Activated gamma-delta T cell (primary cell): ENCODE measurements around the gene SAP30BP.

Experiments used
- DNase-seq: peaks from one replicate; lab custom pipeline; 2025; lab: John Stamatoyannopoulos, UW

Gene SAP30BP

DNA sequence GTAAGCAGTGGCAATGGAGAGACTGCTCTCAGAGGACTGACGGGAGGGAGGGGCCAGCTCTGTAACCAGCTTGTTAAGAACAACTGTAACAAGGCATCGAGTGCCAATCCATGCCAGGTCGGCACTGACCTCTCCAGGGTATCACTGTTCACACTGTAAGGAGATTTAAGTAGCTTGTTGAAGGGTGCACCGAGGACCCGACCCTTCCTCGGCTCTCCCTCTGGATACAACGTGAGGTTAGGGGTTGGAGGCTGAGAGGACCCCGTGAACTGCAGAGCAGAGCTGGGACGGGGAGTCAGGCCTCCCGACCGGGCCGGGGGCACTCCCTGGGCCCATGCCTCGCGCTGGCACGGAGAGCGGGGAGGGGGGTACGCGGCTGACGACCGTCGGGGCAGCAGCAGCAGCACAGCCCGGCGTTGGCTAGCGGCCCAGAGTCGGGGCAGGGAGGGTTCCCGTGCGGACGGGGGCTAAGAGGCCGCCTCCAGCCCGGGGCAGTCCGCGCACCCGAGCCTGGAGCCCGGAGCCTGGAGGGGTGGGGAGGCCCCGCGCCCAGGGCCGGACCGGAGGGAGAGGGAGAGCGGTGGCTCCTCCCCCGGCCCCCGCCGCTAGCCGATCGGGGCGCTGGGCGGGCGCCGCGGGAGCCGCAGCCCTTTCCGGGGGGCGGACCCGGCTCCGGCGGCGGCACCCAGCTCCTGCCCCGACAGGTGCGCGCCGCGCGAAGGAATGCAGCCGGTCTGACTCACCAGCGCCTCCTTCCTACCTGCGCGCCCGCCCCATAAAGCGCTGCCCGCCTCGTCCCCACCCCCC, 53.7 kb downstream of the SAP30BP start, which contains the start of gene ITGB4:
Gene ITGB4, plus strand, starts transcription at position 804 of the 807 bp plus-strand sequence. CDS start 3,245 bp downstream, outside the sequence.
- peak; percentile 56 for DNase-seq

- no peak for DNase-seq
These were observed 54.4 kb downstream of the SAP30BP start for GRCh38 chr17:75721463-75722011.

- no peak for DNase-seq
These were observed 54.9 kb downstream of the SAP30BP start for GRCh38 chr17:75722076-75722475.

DNA sequence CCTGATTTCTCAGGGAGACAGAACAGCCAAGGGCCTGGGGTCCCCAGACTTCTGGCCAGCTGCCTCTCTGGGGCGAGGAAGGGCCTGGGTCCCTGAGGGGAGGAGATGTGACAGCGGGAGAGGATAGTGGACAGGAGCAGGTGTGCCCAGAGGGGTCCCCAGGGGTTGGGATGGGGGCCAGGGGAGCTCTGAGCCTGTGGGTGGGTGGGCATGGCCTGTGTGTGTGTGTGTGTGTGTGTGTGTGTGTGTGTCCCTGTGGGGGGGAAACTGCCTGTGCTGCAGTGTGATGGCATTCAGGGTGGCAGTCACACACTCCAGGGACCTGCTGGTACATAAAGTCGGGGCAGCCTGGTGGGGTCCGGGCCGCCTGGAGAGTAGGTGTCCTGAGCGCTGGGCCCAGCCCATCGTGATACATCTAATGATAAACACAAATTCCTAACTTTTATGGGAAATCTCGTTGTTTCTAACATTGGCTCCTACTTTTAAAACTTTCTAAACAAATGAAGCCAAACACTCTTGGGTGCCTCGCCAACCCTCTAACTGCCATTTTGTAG, 55.5 kb downstream of the SAP30BP start:
- DNase-seq: no peak

DNA sequence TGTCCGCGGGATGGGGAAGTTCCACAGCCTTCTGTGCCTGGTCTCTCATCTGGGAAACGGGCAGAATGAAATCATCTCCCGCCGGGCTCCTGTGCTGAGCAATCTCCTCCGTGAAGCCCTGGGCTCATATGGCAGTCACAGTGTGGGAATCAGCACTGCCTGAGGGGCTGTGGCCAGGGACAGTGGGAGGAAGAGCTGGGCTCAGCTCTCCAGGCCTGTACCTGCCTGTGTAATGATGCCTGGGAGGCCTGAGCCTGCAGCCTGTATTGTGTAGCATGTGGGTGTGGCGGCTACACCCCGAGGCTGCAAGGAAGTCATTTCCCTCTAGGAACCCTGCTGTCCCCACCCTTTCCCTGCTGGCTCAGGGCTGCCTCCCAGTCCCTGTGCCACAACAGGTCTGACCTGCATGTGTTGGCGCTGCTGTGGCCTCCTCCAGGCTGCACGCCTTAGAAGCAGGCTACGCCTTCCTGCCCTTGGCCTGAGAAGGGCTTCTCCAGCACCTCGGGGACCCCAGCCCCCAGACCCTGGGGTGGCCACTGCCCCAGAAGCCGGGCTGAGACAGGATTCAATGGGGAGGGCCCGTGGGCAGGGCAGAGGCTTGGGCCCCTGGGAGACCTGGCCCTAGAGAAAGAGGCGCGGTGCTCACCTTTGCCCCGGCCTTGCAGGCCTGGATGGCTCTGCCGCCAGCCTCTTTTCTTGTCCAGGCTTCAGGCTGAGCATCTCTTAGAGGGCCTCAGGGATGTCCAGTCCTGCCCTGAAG, 56.2 kb downstream of the SAP30BP start:
- no peak for DNase-seq

DNA sequence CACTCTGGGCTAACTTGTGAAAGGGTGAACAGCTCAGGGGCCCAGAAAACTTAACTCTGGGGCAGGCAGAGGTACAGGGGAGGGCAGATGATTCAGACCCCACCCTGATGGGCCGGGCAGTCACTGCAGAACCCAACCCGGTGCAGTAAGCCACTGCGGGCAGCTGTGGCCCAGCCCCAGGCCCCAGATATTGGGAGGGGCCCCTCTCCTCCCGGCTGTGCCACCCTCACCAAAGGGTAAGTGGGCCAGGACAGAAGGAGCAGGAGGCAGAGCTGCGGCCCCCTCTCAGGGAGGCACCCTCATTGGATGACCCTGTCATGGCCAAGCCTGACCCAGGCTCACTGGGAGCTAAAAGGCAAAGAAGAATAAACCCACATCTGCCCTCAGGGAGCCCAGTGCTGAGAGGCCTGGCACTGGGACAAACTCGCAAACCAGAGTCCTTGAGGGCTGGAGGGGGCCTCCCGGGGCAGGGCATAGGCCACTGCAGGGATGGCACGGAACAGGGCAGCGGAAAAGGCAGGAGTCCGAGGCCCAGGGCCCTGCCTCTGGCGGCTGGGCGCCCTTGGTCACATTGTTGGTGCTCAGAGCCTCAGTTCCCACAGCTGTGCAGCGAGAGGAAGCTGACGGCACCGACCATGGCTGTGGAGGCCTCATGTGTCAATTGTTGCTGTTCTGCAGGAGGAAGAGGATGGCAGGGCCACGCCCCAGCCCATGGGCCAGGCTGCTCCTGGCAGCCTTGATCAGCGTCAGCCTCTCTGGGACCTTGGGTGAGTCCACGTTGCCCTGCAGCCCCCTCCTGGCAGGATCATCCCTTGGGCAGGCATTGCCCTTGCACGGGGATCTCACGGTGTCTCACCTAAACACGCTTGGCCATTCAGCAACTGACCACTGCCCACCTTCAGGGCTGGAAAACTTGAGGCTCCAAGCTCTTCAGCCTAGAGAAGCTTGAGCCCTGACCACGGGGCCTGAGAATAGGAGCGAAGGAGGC, 57.2 kb downstream of the SAP30BP start:
- DNase-seq: no peak

DNA sequence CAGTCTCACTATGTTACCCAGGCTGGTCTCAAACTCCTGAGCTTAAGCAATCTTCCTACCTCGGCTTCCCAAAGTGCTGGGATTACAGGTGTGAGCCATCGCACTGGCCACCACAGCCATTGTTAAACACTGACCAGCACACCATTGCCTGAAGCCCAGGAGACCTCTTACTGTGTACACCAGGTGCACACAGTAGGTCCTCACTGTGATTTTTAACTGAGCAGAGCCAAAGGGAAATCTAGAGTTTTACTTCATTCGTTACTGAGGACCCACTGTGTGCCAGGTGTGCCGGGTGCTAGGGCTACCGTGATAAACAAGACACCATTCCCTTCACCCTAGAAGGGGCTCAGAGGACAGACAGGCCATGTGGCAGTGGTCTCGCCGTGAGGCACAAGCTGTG, 58.4 kb downstream of the SAP30BP start:
- DNase-seq: no peak

GRCh38 chr17:75727391-75727790, 60.3 kb downstream of the SAP30BP start:
- DNase-seq: no peak

DNA sequence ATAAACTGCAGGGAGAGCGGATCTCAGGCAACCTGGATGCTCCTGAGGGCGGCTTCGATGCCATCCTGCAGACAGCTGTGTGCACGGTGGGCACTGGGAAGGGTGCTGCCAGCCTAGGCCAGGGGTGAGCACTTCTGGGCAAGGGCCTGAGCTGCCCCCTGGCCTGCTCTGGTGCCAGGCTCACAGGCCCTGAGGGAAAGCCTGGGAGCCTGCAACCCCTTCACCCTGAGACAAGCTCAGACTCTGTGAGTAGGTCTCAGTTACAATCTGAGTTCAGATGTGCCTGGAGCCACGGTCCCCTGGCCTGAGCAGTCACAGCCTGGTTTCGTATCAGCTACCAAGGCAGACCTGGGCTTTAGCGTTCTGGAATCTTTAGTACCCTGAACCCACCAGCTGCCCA, 62.2 kb downstream of the SAP30BP start:
- DNase-seq: no peak

GRCh38 chr17:75730065-75730464, 62.9 kb downstream of the SAP30BP start:
- DNase-seq: no peak

DNA sequence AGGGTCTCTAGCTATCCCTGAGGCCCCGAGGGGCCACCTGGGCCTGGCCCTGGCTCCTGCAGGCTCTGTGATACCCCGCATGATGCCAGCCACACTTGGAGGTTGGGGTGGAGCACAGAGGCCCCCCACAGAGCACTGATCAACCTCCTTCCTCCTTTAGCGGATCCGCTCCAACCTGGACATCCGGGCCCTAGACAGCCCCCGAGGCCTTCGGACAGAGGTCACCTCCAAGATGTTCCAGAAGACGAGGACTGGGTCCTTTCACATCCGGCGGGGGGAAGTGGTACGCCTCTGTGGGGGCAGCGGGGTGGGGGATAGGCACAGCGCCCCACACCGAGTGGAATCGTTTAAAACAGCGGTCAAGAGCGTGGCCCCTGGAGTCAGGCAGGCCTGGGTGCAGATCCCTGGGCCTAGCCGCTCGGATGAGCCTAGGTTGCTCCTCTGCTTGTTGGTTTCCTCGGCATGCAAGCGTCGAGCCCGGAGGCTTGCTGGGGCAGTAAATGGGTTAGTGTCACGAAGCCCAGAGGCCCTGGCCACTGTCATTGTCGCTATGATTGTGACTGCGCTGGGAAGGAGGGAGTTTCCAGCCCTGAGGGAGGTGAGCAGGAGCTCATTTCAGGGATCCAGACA, 64.1 kb downstream of the SAP30BP start:
- DNase-seq: no peak

DNA sequence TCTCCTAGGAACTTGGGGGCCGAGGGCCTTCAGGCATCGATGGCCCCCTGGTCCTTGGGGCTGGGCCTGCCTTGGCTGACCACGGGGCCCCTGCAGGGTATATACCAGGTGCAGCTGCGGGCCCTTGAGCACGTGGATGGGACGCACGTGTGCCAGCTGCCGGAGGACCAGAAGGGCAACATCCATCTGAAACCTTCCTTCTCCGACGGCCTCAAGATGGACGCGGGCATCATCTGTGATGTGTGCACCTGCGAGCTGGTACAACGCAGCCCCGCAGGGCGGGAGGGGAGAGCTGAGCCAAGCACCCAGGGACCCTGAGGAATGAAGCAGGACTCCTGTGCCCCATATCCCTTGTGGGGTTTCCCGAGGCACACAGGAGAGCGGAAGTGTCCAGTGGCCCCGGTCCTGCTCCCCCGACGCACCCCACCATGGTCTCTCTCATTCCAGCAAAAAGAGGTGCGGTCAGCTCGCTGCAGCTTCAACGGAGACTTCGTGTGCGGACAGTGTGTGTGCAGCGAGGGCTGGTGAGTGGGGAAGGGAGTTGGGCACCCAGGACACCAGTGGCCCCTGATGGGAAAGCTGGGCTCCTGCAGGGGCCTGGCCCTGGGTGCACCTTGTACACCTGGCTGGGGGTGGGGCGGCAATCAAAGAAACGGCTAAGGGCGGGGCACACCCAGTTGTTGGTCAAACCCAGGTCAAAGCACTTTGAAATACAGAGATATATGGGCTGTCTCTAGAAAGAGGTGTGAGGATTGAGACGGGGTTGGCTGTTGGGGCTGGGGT, 64.8 kb downstream of the SAP30BP start:
- DNase-seq: no peak

DNA sequence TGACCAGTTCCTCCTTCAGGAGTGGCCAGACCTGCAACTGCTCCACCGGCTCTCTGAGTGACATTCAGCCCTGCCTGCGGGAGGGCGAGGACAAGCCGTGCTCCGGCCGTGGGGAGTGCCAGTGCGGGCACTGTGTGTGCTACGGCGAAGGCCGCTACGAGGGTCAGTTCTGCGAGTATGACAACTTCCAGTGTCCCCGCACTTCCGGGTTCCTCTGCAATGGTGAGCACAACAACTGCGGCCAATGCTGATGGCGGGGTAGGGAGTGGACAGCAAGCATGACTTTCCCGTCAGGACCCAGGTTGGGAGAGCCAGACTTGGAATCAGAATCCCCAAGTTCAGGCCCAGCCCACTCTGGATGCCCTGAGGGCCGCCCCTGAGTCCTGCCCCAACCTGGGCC, 66.3 kb downstream of the SAP30BP start:
- DNase-seq: no peak

GRCh38 chr17:75734674-75735294, 67.6 kb downstream of the SAP30BP start:
- no peak for DNase-seq

DNA sequence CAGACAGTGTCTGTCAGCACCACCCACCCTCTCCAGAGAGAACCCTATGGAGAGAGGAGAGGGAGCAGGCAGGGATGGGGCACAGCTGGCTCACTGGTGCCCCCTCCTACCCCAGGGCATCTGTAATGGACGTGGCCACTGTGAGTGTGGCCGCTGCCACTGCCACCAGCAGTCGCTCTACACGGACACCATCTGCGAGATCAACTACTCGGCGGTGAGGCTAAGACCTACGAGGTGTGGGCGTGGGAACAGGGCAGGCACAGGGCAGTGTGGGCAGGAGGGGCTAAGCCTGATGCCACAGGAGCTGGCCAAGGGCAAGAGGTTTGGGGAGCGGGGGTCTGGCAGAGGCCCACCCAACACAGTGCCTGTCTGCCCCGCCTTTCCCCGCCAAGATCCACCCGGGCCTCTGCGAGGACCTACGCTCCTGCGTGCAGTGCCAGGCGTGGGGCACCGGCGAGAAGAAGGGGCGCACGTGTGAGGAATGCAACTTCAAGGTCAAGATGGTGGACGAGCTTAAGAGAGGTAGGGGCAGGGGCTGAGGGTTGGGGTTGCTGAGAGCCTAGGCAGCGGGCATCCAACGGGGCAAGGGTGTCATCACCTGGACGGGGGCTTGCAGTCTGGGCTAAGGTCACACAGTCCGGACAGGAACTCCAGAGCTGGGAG, 69.2 kb downstream of the SAP30BP start:
- DNase-seq: no peak

- no peak for DNase-seq
These were observed 70.2 kb downstream of the SAP30BP start for GRCh38 chr17:75737133-75737962.

DNA sequence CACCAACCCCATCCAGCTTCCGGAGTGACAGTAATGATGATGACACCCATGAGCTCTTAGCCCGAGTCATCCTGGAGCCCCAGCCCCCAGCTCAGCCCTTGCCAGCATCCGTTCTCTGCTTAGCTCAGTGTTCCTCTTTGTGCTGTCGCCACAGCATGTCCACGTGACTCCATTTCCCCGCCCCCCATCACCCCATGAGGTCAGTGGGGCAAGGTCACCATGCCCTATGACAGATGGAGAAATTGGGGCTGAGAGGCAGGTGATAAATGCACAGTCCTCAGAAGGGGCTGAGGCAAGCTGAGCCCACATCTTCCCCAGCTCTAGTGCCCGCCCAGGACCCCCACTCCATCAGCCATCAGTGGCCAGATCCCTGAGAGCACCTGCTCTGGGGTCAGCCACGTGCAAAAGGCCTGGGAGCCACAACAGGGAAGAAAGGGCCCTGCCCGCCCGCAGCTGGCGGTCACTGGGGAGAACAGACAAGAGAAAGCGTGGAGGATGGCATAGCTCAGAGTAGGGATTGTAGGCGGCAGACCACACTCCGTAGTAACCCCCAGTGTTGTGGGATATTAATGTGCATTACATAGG, 71.2 kb downstream of the SAP30BP start:
- no peak for DNase-seq

- DNase-seq: no peak
These were observed 72.0 kb downstream of the SAP30BP start for GRCh38 chr17:75739174-75739573.
